GM15510 (cell line): ENCODE measurements around the gene EMSY.

Experiments used
- POLR2A ChIP-seq: IDR thresholded peaks from 3 replicates; pipeline ENCODE4 v1.6.1; 2011; ENCODE audit warnings: borderline replicate concordance; ENCODE audit not compliant: insufficient read length; ENCODE audit errors: extremely low read depth

EMSY gene

GRCh38 chr11:76577921-76578653 lies 133.3 kb downstream of the EMSY start:
- no peak for TF ChIP-seq POLR2A

GRCh38 chr11:76578654-76579055 lies 133.8 kb downstream of the EMSY start:
- TF ChIP-seq POLR2A = no peak

GRCh38 chr11:76579056-76579751 lies 134.4 kb downstream of the EMSY start:
- no peak for TF ChIP-seq POLR2A

- TF ChIP-seq POLR2A = no peak
These were observed 134.9 kb downstream of the EMSY start for GRCh38 chr11:76579752-76580151.

GRCh38 chr11:76587820-76588454 lies 143.1 kb downstream of the EMSY start:
- TF ChIP-seq POLR2A = no peak

- no peak for TF ChIP-seq POLR2A
These were observed 143.9 kb downstream of the EMSY start for GRCh38 chr11:76588455-76589325.

GRCh38 chr11:76589477-76589876 lies 144.7 kb downstream of the EMSY start:
- no peak for TF ChIP-seq POLR2A

GRCh38 chr11:76589964-76590950 lies 145.4 kb downstream of the EMSY start:
- TF ChIP-seq POLR2A = no peak

GRCh38 chr11:76591416-76591815 lies 146.6 kb downstream of the EMSY start:
- TF ChIP-seq POLR2A = no peak

- no peak for TF ChIP-seq POLR2A
These were observed 147.5 kb downstream of the EMSY start for GRCh38 chr11:76592025-76592914.

GRCh38 chr11:76592961-76593360 lies 148.1 kb downstream of the EMSY start:
- no peak for TF ChIP-seq POLR2A

- no peak for TF ChIP-seq POLR2A
These were observed 151.8 kb downstream of the EMSY start for GRCh38 chr11:76596652-76597051.

- TF ChIP-seq POLR2A = no peak
These were observed 153.0 kb downstream of the EMSY start for GRCh38 chr11:76597533-76598425.
